Rectal smooth muscle tissue (tissue), 1 donor: ENCODE measurements around the gene SS18L1.

Source experiments
- H3K27ac ChIP-seq: one replicate; pipeline ENCODE4 v1.7.0; 2013; ENCODE audit warnings: low read depth, low read length, inconsistent platforms
- H3K27me3 ChIP-seq: one replicate; pipeline ENCODE4 v1.7.0; 2013; ENCODE audit warnings: low read length; ENCODE audit not compliant: control insufficient read depth, insufficient read depth
- H3K36me3 ChIP-seq: one replicate; pipeline ENCODE4 v1.7.0; 2013; ENCODE audit warnings: low read length; ENCODE audit not compliant: control insufficient read depth, insufficient read depth
- H3K4me1 ChIP-seq: one replicate; pipeline ENCODE4 v1.7.0; 2013; ENCODE audit warnings: low read length; ENCODE audit not compliant: control insufficient read depth, insufficient read depth
- H3K4me3 ChIP-seq: one replicate; pipeline ENCODE4 v1.7.0; 2013; ENCODE audit warnings: low read length
- H3K9ac ChIP-seq: one replicate; pipeline ENCODE4 v1.7.0; 2013; ENCODE audit warnings: low read length

The SS18L1 gene

GRCh38 chr20:62135573-62136266 is 7.8 kb upstream of the SS18L1 start:
- Histone ChIP-seq H3K4me1 (peaks cover 1% of the 10 kb centered on the region), H3K27me3 (no peaks in the 10 kb centered on the region), H3K4me3 (no peak overlapping the region), H3K9ac (no peak overlapping the region), H3K27ac (no peak overlapping the region), H3K36me3 (peaks cover 70% of the 10 kb centered on the region)

GRCh38 chr20:62136283-62137091 is 7.1 kb upstream of the SS18L1 start:
- Histone ChIP-seq H3K4me1 (peaks cover 9% of the 10 kb centered on the region), H3K27me3 (no peaks in the 10 kb centered on the region), H3K4me3 (no peak overlapping the region), H3K36me3 (peaks cover 62% of the 10 kb centered on the region), H3K9ac (no peak overlapping the region), H3K27ac (no peak overlapping the region)

GRCh38 chr20:62137092-62137384 is 6.5 kb upstream of the SS18L1 start:
- Histone ChIP-seq H3K9ac (no peak overlapping the region), H3K27me3 (no peaks in the 10 kb centered on the region), H3K27ac (no peak overlapping the region), H3K4me3 (no peak overlapping the region), H3K36me3 (peaks cover 57% of the 10 kb centered on the region), H3K4me1 (peaks cover 14% of the 10 kb centered on the region)

GRCh38 chr20:62137478-62138203 is 5.9 kb upstream of the SS18L1 start:
- Histone ChIP-seq H3K4me3 (no peak overlapping the region), H3K36me3 (peaks cover 53% of the 10 kb centered on the region), H3K9ac (no peak overlapping the region), H3K27me3 (no peaks in the 10 kb centered on the region), H3K4me1 (peaks cover 14% of the 10 kb centered on the region), H3K27ac (no peak overlapping the region)

- Histone ChIP-seq H3K27ac (no peak overlapping the region), H3K4me3 (no peak overlapping the region), H3K9ac (no peak overlapping the region), H3K36me3 (peaks cover 52% of the 10 kb centered on the region), H3K4me1 (peaks cover 14% of the 10 kb centered on the region), H3K27me3 (no peaks in the 10 kb centered on the region)
Observed at GRCh38 chr20:62138204-62138543, 5.4 kb upstream of the SS18L1 start.

GRCh38 chr20:62138912-62139311 is 4.7 kb upstream of the SS18L1 start:
- no peak overlapping the region for H3K27ac ChIP-seq
- H3K4me3 ChIP-seq, result no peak overlapping the region
- peaks cover 14% of the 10 kb centered on the region for H3K4me1 ChIP-seq
- H3K9ac ChIP-seq, result no peak overlapping the region
- H3K36me3 ChIP-seq, result peaks cover 46% of the 10 kb centered on the region
- H3K27me3 ChIP-seq, result no peaks in the 10 kb centered on the region

GRCh38 chr20:62139636-62140035 is 3.9 kb upstream of the SS18L1 start:
- H3K36me3 ChIP-seq, result peaks cover 42% of the 10 kb centered on the region

GRCh38 chr20:62141043-62141396 is 2.5 kb upstream of the SS18L1 start:
- Histone ChIP-seq H3K36me3 (peaks cover 32% of the 10 kb centered on the region), H3K4me3 (no peak overlapping the region), H3K27ac (no peak overlapping the region), H3K4me1 (peaks cover 18% of the 10 kb centered on the region), H3K9ac (no peak overlapping the region), H3K27me3 (no peaks in the 10 kb centered on the region)

More at GRCh38 chr20:62139636-62140035, 3.9 kb upstream of the SS18L1 start:
- no peak overlapping the region for H3K27ac ChIP-seq
- H3K27me3 ChIP-seq, result no peaks in the 10 kb centered on the region
- no peak overlapping the region for H3K9ac ChIP-seq
- H3K4me3 ChIP-seq, result no peak overlapping the region
- H3K4me1 ChIP-seq, result peaks cover 15% of the 10 kb centered on the region

GRCh38 chr20:62141397-62142251 is 1.9 kb upstream of the SS18L1 start:
- Histone ChIP-seq H3K36me3 (peaks cover 27% of the 10 kb centered on the region), H3K27me3 (no peaks in the 10 kb centered on the region), H3K4me1 (peaks cover 18% of the 10 kb centered on the region), H3K27ac (no peak overlapping the region), H3K9ac (peak overlapping the region; percentile 13), H3K4me3 (peak overlapping the region; percentile 71)

- Histone ChIP-seq H3K4me3 (peak overlapping the region; percentile 71), H3K27me3 (no peaks in the 10 kb centered on the region), H3K27ac (peak overlapping the region; percentile 84), H3K36me3 (peaks cover 23% of the 10 kb centered on the region), H3K9ac (peak overlapping the region; percentile 32), H3K4me1 (peaks cover 18% of the 10 kb centered on the region)
Observed at GRCh38 chr20:62142252-62143080, 1.1 kb upstream of the SS18L1 start.

GRCh38 chr20:62143957-62144825 is 622 bp downstream of the SS18L1 start:
- Histone ChIP-seq H3K4me3 (peak overlapping the region; percentile 69), H3K4me1 (peaks cover 18% of the 10 kb centered on the region), H3K27me3 (no peaks in the 10 kb centered on the region)

More at GRCh38 chr20:62143957-62144825, 622 bp downstream of the SS18L1 start:
- Histone ChIP-seq H3K27ac (peak overlapping the region; percentile 65), H3K36me3 (peaks cover 10% of the 10 kb centered on the region), H3K9ac (no peak overlapping the region)
